A673 (cell line): Measurements from ENCODE around the gene AKAP7. TPM values are rescaled to one million over a fixed set of nuclear protein-coding genes. Genes with fewer than 3 reads are reported as not detected.

Experiments used
- BruUV-seq: library from RNA; stranded (reverse); fragments of 400-500 nt; replicated peaks from 2 replicates; lab custom pipeline; 2021; lab: Mats Ljungman, UMichigan
- CTCF ChIA-PET: fragments of 300-600 bp; sonication (Branson Sonifier 250); formaldehyde crosslinking; loops from one replicate; lab custom pipeline; 2022; ENCODE audit warnings: antibody characterized with exemption; lab: Charles Lee
- POLR2A ChIA-PET: fragments of 300-600 bp; sonication (Branson Sonifier 250); formaldehyde crosslinking; loops from one replicate; lab custom pipeline; 2022; ENCODE audit warnings: antibody characterized with exemption; ENCODE audit not compliant: low non-redundant PET; lab: Charles Lee
- DNase-seq: peaks from one replicate; pipeline ENCODE4 v3.0.0-alpha.2; 2015; ENCODE audit warnings: low spot score
- H3K27ac ChIP-seq: fragments of 200-600 bp; sonication (generic); 2 replicates; pipeline ENCODE4 v1.5.1; 2016; ENCODE audit warnings: mixed run types, low read depth, mild to moderate bottlenecking, mixed read lengths, antibody characterized with exemption, low read length; ENCODE audit not compliant: poor library complexity, severe bottlenecking
- H3K27me3 ChIP-seq: fragments of 200-600 bp; sonication (generic); replicated peaks from 2 replicates; pipeline ENCODE4 v1.6.1; 2017; ENCODE audit warnings: mixed run types, low read depth, mild to moderate bottlenecking, mixed read lengths, antibody characterized with exemption, low read length; ENCODE audit not compliant: insufficient read depth, poor library complexity
- H3K36me3 ChIP-seq: fragments of 200-600 bp; sonication (generic); 2 replicates; pipeline ENCODE4 v1.6.1; 2016; ENCODE audit warnings: mixed run types, mild to moderate bottlenecking, mixed read lengths, antibody characterized with exemption, low read length; ENCODE audit not compliant: insufficient read depth, poor library complexity, severe bottlenecking
- H3K4me1 ChIP-seq: fragments of 200-600 bp; sonication (generic); 2 replicates; pipeline ENCODE4 v1.6.1; 2017; ENCODE audit warnings: mixed run types, mild to moderate bottlenecking, mixed read lengths, antibody characterized with exemption, low read length; ENCODE audit not compliant: insufficient read depth, poor library complexity, severe bottlenecking
- H3K4me3 ChIP-seq: fragments of 200-600 bp; sonication (generic); 2 replicates; pipeline ENCODE4 v1.5.1; 2016; ENCODE audit warnings: low read depth, mixed run types, mild to moderate bottlenecking, mixed read lengths, low read length; ENCODE audit not compliant: poor library complexity, severe bottlenecking
- H3K9me3 ChIP-seq: fragments of 200-600 bp; sonication (generic); 2 replicates; pipeline ENCODE4 v1.6.1; 2016; ENCODE audit warnings: mixed run types, low read depth, mild to moderate bottlenecking, mixed read lengths, antibody characterized with exemption, low read length; ENCODE audit not compliant: poor library complexity, severe bottlenecking
- EZH2 ChIP-seq: fragments of 200-600 bp; sonication (generic); IDR thresholded peaks from 2 replicates; pipeline ENCODE4 v1.6.1; 2017; ENCODE audit warnings: borderline replicate concordance, low read depth, mild to moderate bottlenecking, mixed read lengths, antibody characterized with exemption, low read length; ENCODE audit not compliant: poor library complexity, severe bottlenecking
- intact Hi-C: fragments of 100-400 bp; cut with micrococcal nuclease; formaldehyde crosslinking; loops from one replicate; pipeline ENCODE4 v1.10.0; 2022; ENCODE audit not compliant: unreplicated experiment
- total RNA-seq: library from RNA; stranded (reverse); gene quantifications from 2 replicates; pipeline ENCODE4 v1.2.3, GENCODE V29; 2021
- TF ChIP-seq, protein P1 (sequence below): fragments of 300-800, 200-600 bp; sonication (generic); conservative IDR thresholded peaks from 2 replicates; pipeline ENCODE4 v1.5.1; 2017; ENCODE audit warnings: low read depth, mild to moderate bottlenecking, antibody characterized with exemption, low read length, moderate library complexity, mixed read lengths

The AKAP7 gene
- total RNA-seq, 1 experiment from 2014 or later = 59.5 TPM

DNA sequence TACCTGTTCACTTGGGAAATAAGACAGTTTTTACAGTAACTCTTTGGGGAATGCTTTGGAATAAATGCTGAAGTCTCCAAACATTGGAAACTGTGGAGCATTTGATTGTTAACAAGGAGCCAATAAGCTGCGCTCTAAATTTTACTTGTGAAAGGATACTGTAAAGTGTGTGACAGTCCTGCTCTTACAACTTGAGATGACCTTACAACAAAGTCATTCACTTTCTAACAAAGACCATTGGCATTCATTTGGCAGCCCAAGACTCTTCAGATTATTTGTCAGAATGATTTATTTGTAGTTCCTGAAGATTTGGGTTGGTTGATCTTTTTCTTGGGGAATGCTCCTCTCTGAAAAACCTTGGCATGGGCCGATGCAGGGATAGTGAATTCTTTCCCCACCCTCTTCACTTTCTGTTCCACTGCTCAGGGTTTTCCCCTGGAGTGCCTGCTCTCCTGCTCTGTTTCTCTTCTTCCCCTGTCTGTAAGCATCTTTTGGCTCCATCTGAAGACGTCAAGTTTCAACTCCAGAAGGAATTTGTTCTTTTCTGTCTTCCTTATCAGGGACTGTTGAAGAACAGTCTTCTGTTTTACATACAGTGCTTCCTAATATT, 116.4 kb downstream of the AKAP7 start:
- peak; percentile 30 for DNase-seq
- no peak for TF ChIP-seq EZH2
- TF ChIP-seq, protein P1, sequence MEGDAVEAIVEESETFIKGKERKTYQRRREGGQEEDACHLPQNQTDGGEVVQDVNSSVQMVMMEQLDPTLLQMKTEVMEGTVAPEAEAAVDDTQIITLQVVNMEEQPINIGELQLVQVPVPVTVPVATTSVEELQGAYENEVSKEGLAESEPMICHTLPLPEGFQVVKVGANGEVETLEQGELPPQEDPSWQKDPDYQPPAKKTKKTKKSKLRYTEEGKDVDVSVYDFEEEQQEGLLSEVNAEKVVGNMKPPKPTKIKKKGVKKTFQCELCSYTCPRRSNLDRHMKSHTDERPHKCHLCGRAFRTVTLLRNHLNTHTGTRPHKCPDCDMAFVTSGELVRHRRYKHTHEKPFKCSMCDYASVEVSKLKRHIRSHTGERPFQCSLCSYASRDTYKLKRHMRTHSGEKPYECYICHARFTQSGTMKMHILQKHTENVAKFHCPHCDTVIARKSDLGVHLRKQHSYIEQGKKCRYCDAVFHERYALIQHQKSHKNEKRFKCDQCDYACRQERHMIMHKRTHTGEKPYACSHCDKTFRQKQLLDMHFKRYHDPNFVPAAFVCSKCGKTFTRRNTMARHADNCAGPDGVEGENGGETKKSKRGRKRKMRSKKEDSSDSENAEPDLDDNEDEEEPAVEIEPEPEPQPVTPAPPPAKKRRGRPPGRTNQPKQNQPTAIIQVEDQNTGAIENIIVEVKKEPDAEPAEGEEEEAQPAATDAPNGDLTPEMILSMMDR = no peak
- peaks cover 21% of the 10 kb centered on the region for H3K36me3 ChIP-seq
- peaks cover 55% of the 10 kb centered on the region for H3K4me1 ChIP-seq
- CTCF ChIA-PET = no interaction called here
- POLR2A ChIA-PET = no interaction called here
- H3K27ac ChIP-seq = peak overlapping the region; percentile 85
- BruUV-seq = no TSS peak
- intact Hi-C loops = no loop called here
- no peaks in the 10 kb centered on the region for H3K27me3 ChIP-seq
- peak overlapping the region; percentile 68 for H3K4me3 ChIP-seq
- no peaks in the 10 kb centered on the region for H3K9me3 ChIP-seq

DNA sequence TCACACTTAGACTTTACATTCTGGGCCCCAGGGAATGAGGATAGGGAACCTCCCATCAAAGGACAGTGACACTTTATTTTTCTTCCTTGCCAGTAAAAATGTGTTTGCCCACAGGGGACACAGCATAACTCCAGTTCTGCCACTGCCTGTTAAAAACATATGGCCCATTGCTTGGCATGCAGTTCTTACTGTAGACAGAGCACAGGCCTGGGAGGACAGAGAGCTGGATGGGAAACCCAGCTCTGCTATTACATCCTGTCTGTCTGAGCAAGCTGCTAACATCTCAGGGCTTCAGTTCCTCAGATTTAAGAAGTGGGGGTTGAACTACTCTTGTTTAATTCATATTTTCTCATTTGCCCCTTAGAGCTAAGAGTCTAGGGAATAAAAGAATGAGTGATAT, 120.2 kb downstream of the AKAP7 start:
- H3K9me3 ChIP-seq = no peaks in the 10 kb centered on the region
- intact Hi-C loops = loop anchor here (5.0 kb wide), 1 partner anchor 127 kb away; no protein-coding TSS in a partner anchor
- peak; percentile 72 for DNase-seq
- H3K4me1 ChIP-seq = peaks cover 52% of the 10 kb centered on the region
- peaks cover 37% of the 10 kb centered on the region for H3K36me3 ChIP-seq
- H3K27ac ChIP-seq = peak overlapping the region; percentile 69
- no TSS peak for BruUV-seq
- no peaks in the 10 kb centered on the region for H3K27me3 ChIP-seq
- ChIA-PET CTCF (no interaction called here), POLR2A (interaction anchor here (0.7 kb wide), 2 partner anchors 38 to 115 kb away, joined by 3 read pairs; no protein-coding TSS in a partner anchor)
- H3K4me3 ChIP-seq = peak overlapping the region; percentile 68
- no peak for TF ChIP-seq EZH2
- TF ChIP-seq, protein P1 = no peak

DNA sequence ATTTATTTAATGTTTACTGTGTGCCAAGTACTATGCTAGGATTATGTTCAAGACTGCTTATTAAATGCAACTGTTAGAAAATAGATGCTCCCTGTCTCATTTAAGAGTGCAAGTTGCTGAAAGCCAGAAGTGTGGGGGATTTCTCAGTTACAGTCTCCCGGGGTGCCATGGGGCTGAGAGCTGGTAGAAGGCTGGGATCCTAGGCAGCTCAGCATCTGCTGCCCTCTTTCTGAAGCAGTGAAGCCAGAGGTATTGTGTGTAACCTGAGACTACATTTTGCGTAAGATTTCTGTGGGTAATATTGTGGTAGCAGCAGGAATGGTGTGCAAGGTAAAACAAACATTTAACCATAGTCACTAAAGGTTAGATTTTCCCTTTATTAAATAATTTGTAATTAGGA, 120.6 kb downstream of the AKAP7 start:
- DNase-seq = peak; percentile 65
- POLR2A ChIA-PET = interaction anchor here (0.7 kb wide), 2 partner anchors 39 to 114 kb away, joined by 3 read pairs; no protein-coding TSS in a partner anchor
- Histone ChIP-seq H3K4me1 (peaks cover 52% of the 10 kb centered on the region), H3K9me3 (no peaks in the 10 kb centered on the region), H3K27ac (peak overlapping the region; percentile 69), H3K27me3 (no peaks in the 10 kb centered on the region), H3K4me3 (peak overlapping the region; percentile 68), H3K36me3 (peaks cover 40% of the 10 kb centered on the region)
- no TSS peak for BruUV-seq
- TF ChIP-seq, protein P1 = no peak
- TF ChIP-seq EZH2 = no peak
- intact Hi-C loops = loop anchor here (5.0 kb wide), 1 partner anchor 126 kb away; no protein-coding TSS in a partner anchor
- CTCF ChIA-PET = no interaction called here
